ENCODE results near the gene GSTO1. TPM values are rescaled to one million over a fixed set of nuclear protein-coding genes. Genes with fewer than 3 reads are reported as not detected.

The GSTO1 gene
- total and polyA plus RNA-seq, 2 experiments from 2014 or later, result 52.5 to 182 TPM

- peak; percentile 17; the same call in 2 of the 3 replicates for ATAC-seq
- H3K27ac ChIP-seq (ENCODE audit: low read depth), result no peak overlapping the region
Observed at GRCh38 chr10:104316321-104317099, 61.8 kb downstream of the GSTO1 start.

More at GRCh38 chr10:104316321-104317099, 61.8 kb downstream of the GSTO1 start:
- Mint-ChIP-seq H3K4me3 (no peak overlapping the region), H3K27me3 (ENCODE audit: insufficient read depth, low read depth, poor library complexity) (peaks cover 12% of the 10 kb centered on the region), H3K27ac (no peak overlapping the region), H3K9me3 (no peaks in the 10 kb centered on the region; the same call in 2 of the 3 replicates), H3K36me3 (ENCODE audit: low read depth) (peaks cover 53% of the 10 kb centered on the region), H3K4me1 (peaks cover 40% of the 10 kb centered on the region)
- no peak for DNase-seq (ENCODE audit: low spot score)
- Histone ChIP-seq H3F3A (replicated peaks; ENCODE audit: low read depth) (no peaks in the 10 kb centered on the region), H3K9me2 (ENCODE audit: insufficient read depth) (no peaks in the 10 kb centered on the region), H3K4me3 (no peak overlapping the region), H3K79me2 (replicated peaks; ENCODE audit: insufficient read depth) (peaks cover 52% of the 10 kb centered on the region), H3K4me1 (ENCODE audit: insufficient read depth) (peaks cover 36% of the 10 kb centered on the region), H4K20me1 (replicated peaks; ENCODE audit: insufficient read depth) (peaks cover 18% of the 10 kb centered on the region), H2AFZ (no peak overlapping the region), H3K4me2 (peak overlapping the region; percentile 46; the same call in 1 of the 2 replicates), H3K36me3 (ENCODE audit: insufficient read depth) (no peaks in the 10 kb centered on the region), H3K27me3 (ENCODE audit: insufficient read depth) (no peaks in the 10 kb centered on the region)
- TF ChIP-seq NANOG (IDR thresholded peaks at IDR 0.05; ENCODE audit: borderline replicate concordance), result no peak
- TF ChIP-seq JUNB (IDR thresholded peaks at IDR 0.05; ENCODE audit: unreplicated experiment), result no peak
- no peak for TF ChIP-seq ZNF462 (CRISPR knock-in tag; IDR thresholded peaks at IDR 0.05)
- TF ChIP-seq EZH2 (IDR thresholded peaks at IDR 0.05; ENCODE audit: low read depth, unreplicated experiment), result no peak
- no peak for TF ChIP-seq STAT1 (IDR thresholded peaks at IDR 0.05; ENCODE audit: unreplicated experiment)

MicroRNAs encoded within 50 kb of the gene (microRNA counts, 767-probe panel; counts per million panel counts)
- not detected for microRNA hsa-miR-609

Small RNA genes within 50 kb of the gene (microRNA-seq; reads per million reads assigned to microRNA genes)
- gene MIR4482 (not detected), gene MIR609 (not detected)

Small RNA genes within 50 kb of the gene (small RNA-seq; reads per million reads assigned to genes)
- gene MIR4482 (ENCODE audit: low replicate concordance) (not detected), gene MIR609 (ENCODE audit: low replicate concordance) (not detected)

Other genes starting within 250 kb of the GSTO1 start
- gene COL17A1, start 169.0 kb upstream of the GSTO1 start, total RNA-seq (2014; rRNA removed; shearing (Covaris generic)), result 0.04 and 1.3 TPM in 2 replicates
- gene COL17A1, start 169.0 kb upstream of the GSTO1 start, polyA plus RNA-seq (2016; fragmentation: Nextera tagmentation; extraction: Ambion mirVana), result 0.64 and 1.1 TPM in 2 replicates
- 8.3 and 8.8 TPM in 2 replicates for gene SFR1, start 132.7 kb upstream of the GSTO1 start, total RNA-seq (2014; rRNA removed; shearing (Covaris generic))
- 10.1 and 13.0 TPM in 2 replicates for gene SFR1, start 132.7 kb upstream of the GSTO1 start, polyA plus RNA-seq (2016; fragmentation: Nextera tagmentation; extraction: Ambion mirVana)
- 0.24 and 0.47 TPM in 2 replicates for gene CFAP43, start 22.5 kb upstream of the GSTO1 start, total RNA-seq (2014; rRNA removed; shearing (Covaris generic))
- 0.44 TPM in 1 of 2 replicates, not detected in the other for gene CFAP43, start 22.5 kb upstream of the GSTO1 start, polyA plus RNA-seq (2016; fragmentation: Nextera tagmentation; extraction: Ambion mirVana)
- gene GSTO2, start 14.3 kb downstream of the GSTO1 start, total RNA-seq (2014; rRNA removed; shearing (Covaris generic)), result 30.7 and 39.3 TPM in 2 replicates
- 49.8 and 51.3 TPM in 2 replicates for gene GSTO2, start 14.3 kb downstream of the GSTO1 start, polyA plus RNA-seq (2016; fragmentation: Nextera tagmentation; extraction: Ambion mirVana)
- 15.2 and 15.9 TPM in 2 replicates for gene ITPRIP, start 83.6 kb downstream of the GSTO1 start, total RNA-seq (2014; rRNA removed; shearing (Covaris generic))
- gene ITPRIP, start 83.6 kb downstream of the GSTO1 start, polyA plus RNA-seq (2016; fragmentation: Nextera tagmentation; extraction: Ambion mirVana), result 6.4 and 6.9 TPM in 2 replicates
- 0.39 and 0.63 TPM in 2 replicates for gene CFAP58, start 98.9 kb downstream of the GSTO1 start, total RNA-seq (2014; rRNA removed; shearing (Covaris generic))
- gene CFAP58, start 98.9 kb downstream of the GSTO1 start, polyA plus RNA-seq (2016; fragmentation: Nextera tagmentation; extraction: Ambion mirVana), result 0.24 and 0.89 TPM in 2 replicates

Measured in GM23338 (cell line).